SH-SY5Y (cell line): Measurements from ENCODE around the gene GSAP.

Experiments used
- GATA2 ChIP-seq: IDR thresholded peaks from 2 replicates; pipeline ENCODE4 v1.6.1; 2011; ENCODE audit warnings: mild to moderate bottlenecking, low read depth, low read length
- GATA3 ChIP-seq: IDR thresholded peaks from 2 replicates; pipeline ENCODE4 v1.6.1; 2011; ENCODE audit warnings: low read depth, mild to moderate bottlenecking, low read length, moderate library complexity

GRCh38 chr7:77402818-77403217 is 13.3 kb downstream of the GSAP start:
- no peak for TF ChIP-seq GATA2
- no peak for TF ChIP-seq GATA3
